ENCODE measurements around the gene IRAK3.

DNA sequence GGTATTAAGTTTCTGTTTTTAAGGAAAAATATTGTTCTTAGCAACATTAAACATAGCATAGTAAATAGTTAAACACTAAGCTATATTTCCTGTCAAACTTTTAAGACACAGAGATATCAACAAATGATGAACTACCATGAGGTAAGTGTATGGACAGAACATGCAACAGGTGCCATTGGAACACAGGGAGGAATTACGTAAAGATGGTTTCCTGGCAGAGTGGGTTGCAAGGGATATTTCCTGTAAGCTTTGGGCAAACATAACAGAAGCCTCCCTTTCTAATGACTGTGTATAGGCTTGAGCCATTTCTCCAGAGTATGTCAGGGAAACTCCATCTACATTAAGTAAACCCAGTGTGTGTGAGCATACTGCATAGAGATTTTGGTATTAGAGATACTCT is 81.6 kb downstream of the IRAK3 start:
- TF ChIP-seq, protein P1, sequence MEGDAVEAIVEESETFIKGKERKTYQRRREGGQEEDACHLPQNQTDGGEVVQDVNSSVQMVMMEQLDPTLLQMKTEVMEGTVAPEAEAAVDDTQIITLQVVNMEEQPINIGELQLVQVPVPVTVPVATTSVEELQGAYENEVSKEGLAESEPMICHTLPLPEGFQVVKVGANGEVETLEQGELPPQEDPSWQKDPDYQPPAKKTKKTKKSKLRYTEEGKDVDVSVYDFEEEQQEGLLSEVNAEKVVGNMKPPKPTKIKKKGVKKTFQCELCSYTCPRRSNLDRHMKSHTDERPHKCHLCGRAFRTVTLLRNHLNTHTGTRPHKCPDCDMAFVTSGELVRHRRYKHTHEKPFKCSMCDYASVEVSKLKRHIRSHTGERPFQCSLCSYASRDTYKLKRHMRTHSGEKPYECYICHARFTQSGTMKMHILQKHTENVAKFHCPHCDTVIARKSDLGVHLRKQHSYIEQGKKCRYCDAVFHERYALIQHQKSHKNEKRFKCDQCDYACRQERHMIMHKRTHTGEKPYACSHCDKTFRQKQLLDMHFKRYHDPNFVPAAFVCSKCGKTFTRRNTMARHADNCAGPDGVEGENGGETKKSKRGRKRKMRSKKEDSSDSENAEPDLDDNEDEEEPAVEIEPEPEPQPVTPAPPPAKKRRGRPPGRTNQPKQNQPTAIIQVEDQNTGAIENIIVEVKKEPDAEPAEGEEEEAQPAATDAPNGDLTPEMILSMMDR (IDR thresholded peaks at IDR 0.05 in 4 of 5, conservative IDR thresholded peaks at IDR 0.05 in 1 of 5) = no peak
- no peak for TF ChIP-seq POLR2A (IDR thresholded peaks at IDR 0.05)

All from gastrocnemius medialis (tissue), 4 donors.